K562 (cell line): ENCODE results near the gene ABCG5. TPM values are rescaled to one million over a fixed set of nuclear protein-coding genes. Genes with fewer than 3 reads are reported as not detected.

Source experiments
- ATAC-seq: fragments of 200-7000 bp; cut with Tn5 transposase; 3 replicates; pipeline ENCODE4 v1.9.1; 2020; ENCODE audit warnings: moderate library complexity
- BruUV-seq: library from RNA; stranded (reverse); fragments of 400-500 nt; replicated peaks from 2 replicates; lab custom pipeline; 2021; lab: Mats Ljungman, UMichigan
- CTCF ChIA-PET: fragments of 300-600 bp; formaldehyde crosslinking; extraction: SDS; loops from one replicate; lab custom pipeline; 2021; ENCODE audit warnings: low intra/inter-chr PET ratio; lab: Yijun Ruan, JAX
- POLR2A ChIA-PET: fragments of 300-600, 350-650 bp; sonication (Branson Sonifier 250); formaldehyde crosslinking; extraction: SDS; loops from one replicate; lab custom pipeline; 2021; ENCODE audit warnings: antibody characterized with exemption, inconsistent platforms; lab: Yijun Ruan, JAX
- DNase-seq, 4 experiments: peaks; one replicate each; pipeline versions ENCODE4 v3.0.0 to v3.0.0-alpha.2; 2011 to 2018; ENCODE audit warnings: low spot score in 3 of 4, mixed read lengths in 3 of 4; ENCODE audit errors: extremely low read depth in 1 of 4
- FAIRE-seq: peaks from 2 replicates; lab custom pipeline; 2011; peaks lifted over from hg19 to GRCh38; lab: Jason Lieb, UNC
- H2AFZ ChIP-seq: 2 replicates; pipeline ENCODE4 v1.6.0; 2011; ENCODE audit warnings: low read depth, low read length, control low read depth, inconsistent platforms
- H3K27ac ChIP-seq: fragments of 200-600 bp; 3 replicates; pipeline ENCODE4 v1.8.0; 2011; ENCODE audit warnings: low read depth, mild to moderate bottlenecking, control low read depth, inconsistent platforms, low read length, moderate library complexity, mixed read lengths; ENCODE audit errors: extremely low read depth
- H3K27me3 ChIP-seq, 2 experiments: fragments of 300-600 bp in 1 of 2; 2 replicates in 1 of 2; 3 replicates in 1 of 2; pipeline versions ENCODE4 v1.6.0 to v1.8.0; 2011; ENCODE audit warnings: inconsistent platforms in 2 of 2, low read length in 2 of 2, mild to moderate bottlenecking in 1 of 2, mixed read lengths in 1 of 2, moderate library complexity in 1 of 2; ENCODE audit not compliant: control insufficient read depth in 2 of 2, insufficient read depth in 2 of 2
- H3K36me3 ChIP-seq: fragments of 300-600 bp; 3 replicates; pipeline ENCODE4 v1.8.0; 2011; ENCODE audit warnings: mild to moderate bottlenecking, low read length, inconsistent platforms; ENCODE audit not compliant: control insufficient read depth, insufficient read depth
- H3K4me1 ChIP-seq, 2 experiments: fragments of 200-600 bp in 1 of 2; replicated peaks in 1 of 2; 2 replicates in 1 of 2; 3 replicates in 1 of 2; pipeline versions ENCODE4 v1.5.1 to v1.8.0; 2011; ENCODE audit warnings: inconsistent platforms in 2 of 2, low read length in 2 of 2, mild to moderate bottlenecking in 1 of 2, mixed read lengths in 1 of 2, moderate library complexity in 1 of 2; ENCODE audit not compliant: control insufficient read depth in 2 of 2, insufficient read depth in 2 of 2
- H3K4me2 ChIP-seq: 2 replicates; pipeline ENCODE4 v1.6.1; 2011; ENCODE audit warnings: low read length, control low read depth, inconsistent platforms, mixed read lengths; ENCODE audit not compliant: insufficient read depth
- H3K4me3 ChIP-seq: fragments of 200-600 bp; sonication (generic), shearing (Covaris generic); 2 replicates; pipeline ENCODE4 v1.5.1; 2016; ENCODE audit warnings: control low read depth, inconsistent platforms
- H3K79me2 ChIP-seq: fragments of 200-600 bp; 3 replicates; pipeline ENCODE4 v1.8.0; 2011; ENCODE audit warnings: low read length, inconsistent platforms; ENCODE audit not compliant: control insufficient read depth, insufficient read depth
- H3K9ac ChIP-seq, 2 experiments: 2 replicates each; pipeline versions ENCODE4 v1.6.0 to v1.6.1; 2011; ENCODE audit warnings: low read depth in 2 of 2, low read length in 2 of 2, control low read depth in 1 of 2, inconsistent platforms in 1 of 2, mild to moderate bottlenecking in 1 of 2, mixed read lengths in 1 of 2; ENCODE audit not compliant: insufficient read depth in 1 of 2
- H3K9me1 ChIP-seq: one replicate; pipeline ENCODE4 v1.6.0; 2011; ENCODE audit warnings: inconsistent platforms, mild to moderate bottlenecking, low read length, moderate library complexity; ENCODE audit not compliant: control insufficient read depth, insufficient read depth
- H3K9me3 ChIP-seq: replicated peaks from 2 replicates; pipeline ENCODE4 v1.5.1; 2011; ENCODE audit warnings: low read depth, low read length, inconsistent platforms; ENCODE audit not compliant: control insufficient read depth, insufficient read depth
- H4K20me1 ChIP-seq: replicated peaks from 2 replicates; pipeline ENCODE4 v1.6.1; 2011; ENCODE audit warnings: low read length, inconsistent platforms, mixed read lengths; ENCODE audit not compliant: control insufficient read depth, insufficient read depth
- ETV5 ChIP-seq: sonication (generic); formaldehyde crosslinking; IDR thresholded peaks from 2 replicates; pipeline ENCODE4 v1.4.0; 2020; ENCODE audit warnings: low read depth, mild to moderate bottlenecking, missing genetic modification reagents
- PRDM10 ChIP-seq: fragments of 450-650 bp; IDR thresholded peaks from 2 replicates; pipeline ENCODE4 v1.6.1; 2018; ENCODE audit not compliant: partially characterized antibody
- WGBS: fragments of 100-300 bp; shearing (Covaris generic); methylation state at CpG from one replicate; pipeline ENCODE4 v1.1.6; 2016; ENCODE audit warnings: low coverage, mixed read lengths; ENCODE audit not compliant: insufficient coverage; ENCODE audit errors: missing lambda C conversion rate; 5-methylcytosine and 5-hydroxymethylcytosine counted together
- in situ Hi-C: fragments of 300-500 bp; cut with MboI; formaldehyde crosslinking; loops from 4 replicates; pipeline ENCODE4 v1.15.0; 2018; ENCODE audit warnings: inconsistent platforms, mixed read lengths
- intact Hi-C: fragments of 100-400 bp; cut with micrococcal nuclease; formaldehyde crosslinking; loops from 2 replicates; pipeline ENCODE4 v1.14.2; 2022
- polyA plus RNA-seq, 8 experiments: library from polyadenylated mRNA; depleted of rRNA in 4 of 8; stranded (reverse) in 5 of 8; unstranded in 3 of 8; fragments of >200 nt; fragmentation: Nextera tagmentation in 2 of 8; fragmentation: Illumina TruSeq in 1 of 8; extraction: Ambion mirVana in 2 of 8; extraction: Trizol in 1 of 8; gene quantifications; 2 replicates each; pipeline versions ENCODE4 v1.2.1 to v1.2.3, GENCODE V29; 2011 to 2014; ENCODE audit warnings: inconsistent platforms in 1 of 8, missing spikeins in 1 of 8
- total RNA-seq, 7 experiments: library from RNA; depleted of rRNA in 6 of 7; stranded (reverse); fragments of >200 nt in 6 of 7; fragmentation: Illumina TruSeq in 2 of 7; extraction: Trizol in 2 of 7; gene quantifications; 2 replicates each; pipeline versions ENCODE4 v1.2.1 to v1.2.3, GENCODE V29; 2011 to 2021; ENCODE audit warnings: low replicate concordance in 1 of 7
- TF ChIP-seq, protein P1 (sequence below): sonication (generic); formaldehyde crosslinking; IDR thresholded peaks from 2 replicates; pipeline ENCODE4 v1.8.0; 2022; ENCODE audit warnings: missing genetic modification reagents, mild to moderate bottlenecking, borderline replicate concordance

Gene ABCG5
- total and polyA plus RNA-seq, 9 of the 15 experiments (the other 6 are each of a cell fraction or from before 2014, with no cell fraction given), result 0.01 TPM; not detected in 7

- POLR2A ChIA-PET, result no interaction called here
- CTCF ChIA-PET, result no interaction called here
- no peaks in the 10 kb centered on the region for H3K36me3 ChIP-seq
- intact Hi-C loops (no loop called here), in situ Hi-C loops (no loop called here)
- no peak overlapping the region for H3K4me2 ChIP-seq
- no TSS peak for BruUV-seq
- FAIRE-seq (no peak), ATAC-seq (no peak)
- H3K4me1 ChIP-seq, result no peaks in the 10 kb centered on the region
- no peak overlapping the region for H3K4me3 ChIP-seq
- H3K9me1 ChIP-seq, result no peaks in the 10 kb centered on the region
- H3K79me2 ChIP-seq, result no peaks in the 10 kb centered on the region
- no peaks in the 10 kb centered on the region; the same call in 1 of the 2 replicates for H4K20me1 ChIP-seq
- 34% methylated on average over 7 of the region's 7 CpGs for WGBS
- H3K9me3 ChIP-seq, result no peaks in the 10 kb centered on the region
- no peak overlapping the region for H3K9ac ChIP-seq
- H3K27me3 ChIP-seq, result peaks cover 13 to 19% of the 10 kb centered on the region in 2 experiments; a peak in 4 of 5 replicates
- H3K27ac ChIP-seq, result no peak overlapping the region
- no peak overlapping the region for H2AFZ ChIP-seq
- TF ChIP-seq ETV5 (no peak), PRDM10 (peak; percentile 44)
- TF ChIP-seq, protein P1, sequence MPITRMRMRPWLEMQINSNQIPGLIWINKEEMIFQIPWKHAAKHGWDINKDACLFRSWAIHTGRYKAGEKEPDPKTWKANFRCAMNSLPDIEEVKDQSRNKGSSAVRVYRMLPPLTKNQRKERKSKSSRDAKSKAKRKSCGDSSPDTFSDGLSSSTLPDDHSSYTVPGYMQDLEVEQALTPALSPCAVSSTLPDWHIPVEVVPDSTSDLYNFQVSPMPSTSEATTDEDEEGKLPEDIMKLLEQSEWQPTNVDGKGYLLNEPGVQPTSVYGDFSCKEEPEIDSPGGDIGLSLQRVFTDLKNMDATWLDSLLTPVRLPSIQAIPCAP (CRISPR knock-in tag), result no peak
- TF ChIP-seq, all 486 proteins: peak for 1
- no peak for DNase-seq
Observed at GRCh38 chr2:43819491-43820163, 19.0 kb downstream of the ABCG5 start.
